ENCODE measurements around the gene SEC14L3. TPM values are rescaled to one million over a fixed set of nuclear protein-coding genes. Genes with fewer than 3 reads are reported as not detected.

The SEC14L3 gene
- total RNA-seq (2016; rRNA removed; fragmentation: Illumina TruSeq; extraction: Trizol) (not detected in 2 replicates), polyA plus RNA-seq (2011; rRNA removed) (not detected in 2 replicates), polyA minus RNA-seq (2011; rRNA and poly(A)+ RNA removed; ENCODE audit: low replicate concordance) (0.07 TPM in 1 of 2 replicates, not detected in the other), Bru-seq, nascent RNA (not detected), BruChase-seq, experiment 1, labeled RNA remaining after a 6-hour chase (not detected), BruChase-seq, experiment 2, labeled RNA remaining after a 2-hour chase (not detected)
- not detected in 2 replicates for total RNA-seq (2016; cell fraction: cytosol; rRNA removed; fragmentation: Illumina TruSeq; extraction: Trizol; ENCODE audit: low read depth)
- not detected in 2 replicates for total RNA-seq (2016; cell fraction: insoluble cytoplasmic fraction; rRNA removed; fragmentation: Illumina TruSeq; extraction: Trizol)
- not detected in 2 replicates for total RNA-seq (2016; cell fraction: membrane; rRNA removed; fragmentation: Illumina TruSeq; extraction: Trizol)
- total RNA-seq (2016; cell fraction: nucleus; rRNA removed; fragmentation: Illumina TruSeq; extraction: Trizol) = not detected in 2 replicates
- not detected in 2 replicates for polyA plus RNA-seq (2011; cell fraction: cytosol; rRNA removed)
- not detected in 2 replicates for polyA plus RNA-seq (2011; cell fraction: nucleus; rRNA removed)
- polyA plus RNA-seq (2012) = not detected in 2 replicates
- not detected in 2 replicates for polyA plus RNA-seq (2016; cell fraction: cytosol; fragmentation: Illumina TruSeq; extraction: Trizol; ENCODE audit: low read depth)
- polyA plus RNA-seq (2016; cell fraction: insoluble cytoplasmic fraction; fragmentation: Illumina TruSeq; extraction: Trizol; ENCODE audit: low read depth) = not detected in 2 replicates
- not detected in 2 replicates for polyA plus RNA-seq (2016; cell fraction: membrane; fragmentation: Illumina TruSeq; extraction: Trizol; ENCODE audit: low read depth)
- polyA plus RNA-seq (2016; cell fraction: nucleus; fragmentation: Illumina TruSeq; extraction: Trizol; ENCODE audit: insufficient read depth, low read depth) = not detected in 2 replicates
- not detected in 2 replicates for polyA minus RNA-seq (2011; cell fraction: cytosol; rRNA and poly(A)+ RNA removed)
- polyA minus RNA-seq (2011; cell fraction: nucleus; rRNA and poly(A)+ RNA removed) = not detected in 2 replicates
- long read RNA-seq, experiment 1 = 0 reads
- long read RNA-seq, experiment 2 = 0 reads

DNA sequence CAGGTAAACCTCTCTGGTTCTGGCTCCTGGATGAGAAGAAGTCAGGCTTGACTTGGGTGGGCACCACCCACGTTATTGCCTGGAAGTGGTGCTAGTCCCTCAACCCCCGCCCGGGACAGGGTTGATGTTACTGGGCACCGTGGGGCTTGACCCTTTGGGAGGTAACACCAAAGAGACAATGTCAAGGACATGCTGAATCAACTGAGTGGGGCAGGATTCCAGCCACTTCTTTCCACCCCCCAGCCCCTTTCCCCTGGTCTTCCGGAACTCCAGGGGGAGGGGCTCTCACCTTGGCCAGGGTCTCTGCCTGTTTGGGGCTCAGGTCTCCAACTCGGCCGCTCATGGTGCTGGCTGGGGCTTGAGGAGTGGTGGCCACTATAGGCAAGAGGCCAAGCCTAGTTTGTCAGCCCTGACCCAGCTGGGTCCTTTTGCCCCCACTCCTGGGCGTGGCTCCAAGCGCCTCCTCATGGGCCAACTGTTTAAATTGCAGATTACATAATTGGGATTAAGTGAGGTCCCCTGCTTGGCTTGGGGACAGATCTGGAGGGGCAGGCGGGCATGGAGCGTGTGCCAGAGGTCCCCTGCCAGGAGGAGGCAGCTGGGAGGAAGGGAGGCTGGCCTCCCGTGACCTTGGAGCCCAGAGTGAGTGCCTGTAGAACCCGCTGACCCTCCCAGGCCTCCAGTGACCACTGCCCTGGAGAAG lies at the start of gene SEC14L3:
Gene SEC14L3 (minus strand): TSS at position 402 of the 703 bp plus-strand sequence. CDS start 59 bp downstream, at position 343.
- ATAC-seq (no peak), FAIRE-seq (no peak), DNase-seq (ENCODE audit: low spot score) (no peak)
- Histone ChIP-seq H3K36me3 (replicated peaks in 1 of 2; ENCODE audit: control insufficient read depth in 1 of 2, insufficient read depth in 2 of 2, low read length in 2 of 2) (no peaks in the 10 kb centered on the region), H3K27ac (ENCODE audit: extremely low read length, insufficient read depth, low read length) (no peak within 1 kb of the TSS), H3K9ac (ENCODE audit: insufficient read depth, low read depth, low read length) (no peak within 1 kb of the TSS), H3K4me1 (ENCODE audit: insufficient read depth, low read length) (no peaks in the 10 kb centered on the region), H3K4me3 (replicated peaks in 1 of 3; ENCODE audit: insufficient read depth in 1 of 3, low read depth in 2 of 3, low read length in 3 of 3) (no peak within 1 kb of the TSS), H3K79me2 (ENCODE audit: insufficient read depth, low read length) (no peaks in the 10 kb centered on the region), H2AFZ (ENCODE audit: low read length) (no peak within 1 kb of the TSS), H3K4me2 (ENCODE audit: low read depth, low read length) (no peak within 1 kb of the TSS), H4K20me1 (ENCODE audit: insufficient read depth, low read length) (no peaks in the 10 kb centered on the region), H3K9me3 (ENCODE audit: low read length) (no peaks in the 10 kb centered on the region), H3K27me3 (ENCODE audit: control insufficient read depth in 1 of 2, insufficient read depth in 2 of 2, low read length in 2 of 2) (peaks cover 1 to 21% of the 10 kb centered on the region in 2 experiments; a peak in 3 of 5 replicates)
- POLR2A ChIA-PET = no interaction called here
- intact Hi-C loops (cut with micrococcal nuclease; ENCODE audit: unreplicated experiment) (no loop called here), in situ Hi-C loops (cut with HindIII; ENCODE audit: extremely low pct_ligation_motif_present, low pct_unique_long_range_greater_than_20kb) (no loop called here)
- 4% methylated on average over 7 of the region's 13 CpGs for WGBS (ENCODE audit: low lambda C conversion rate)
- no TSS peak for BruUV-seq (replicated peaks)
- TF ChIP-seq XRCC5 (optimal IDR thresholded peaks at IDR 0.05; ENCODE audit: low read length) = no peak
- TF ChIP-seq, protein P1, sequence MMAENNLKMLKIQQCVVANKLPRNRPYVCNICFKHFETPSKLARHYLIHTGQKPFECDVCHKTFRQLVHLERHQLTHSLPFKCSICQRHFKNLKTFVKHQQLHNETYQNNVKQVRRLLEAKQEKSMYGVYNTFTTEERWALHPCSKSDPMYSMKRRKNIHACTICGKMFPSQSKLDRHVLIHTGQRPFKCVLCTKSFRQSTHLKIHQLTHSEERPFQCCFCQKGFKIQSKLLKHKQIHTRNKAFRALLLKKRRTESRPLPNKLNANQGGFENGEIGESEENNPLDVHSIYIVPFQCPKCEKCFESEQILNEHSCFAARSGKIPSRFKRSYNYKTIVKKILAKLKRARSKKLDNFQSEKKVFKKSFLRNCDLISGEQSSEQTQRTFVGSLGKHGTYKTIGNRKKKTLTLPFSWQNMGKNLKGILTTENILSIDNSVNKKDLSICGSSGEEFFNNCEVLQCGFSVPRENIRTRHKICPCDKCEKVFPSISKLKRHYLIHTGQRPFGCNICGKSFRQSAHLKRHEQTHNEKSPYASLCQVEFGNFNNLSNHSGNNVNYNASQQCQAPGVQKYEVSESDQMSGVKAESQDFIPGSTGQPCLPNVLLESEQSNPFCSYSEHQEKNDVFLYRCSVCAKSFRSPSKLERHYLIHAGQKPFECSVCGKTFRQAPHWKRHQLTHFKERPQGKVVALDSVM (CRISPR knock-in tag; IDR thresholded peaks at IDR 0.05) = peak; percentile 71; the same call in 1 of the 2 replicates
- CTCF ChIA-PET (ENCODE audit: low intra/inter-chr PET ratio, low total read pairs) = no interaction called here

All from HepG2 (cell line).